ENCODE results near the gene HNRNPL. TPM values are rescaled to one million over a fixed set of nuclear protein-coding genes. Genes with fewer than 3 reads are reported as not detected.

Gene HNRNPL
- total and polyA plus RNA-seq, 9 of the 15 experiments (the other 6 are each of a cell fraction or from before 2014, with no cell fraction given): 39.5 to 610 (median 299) TPM

DNA sequence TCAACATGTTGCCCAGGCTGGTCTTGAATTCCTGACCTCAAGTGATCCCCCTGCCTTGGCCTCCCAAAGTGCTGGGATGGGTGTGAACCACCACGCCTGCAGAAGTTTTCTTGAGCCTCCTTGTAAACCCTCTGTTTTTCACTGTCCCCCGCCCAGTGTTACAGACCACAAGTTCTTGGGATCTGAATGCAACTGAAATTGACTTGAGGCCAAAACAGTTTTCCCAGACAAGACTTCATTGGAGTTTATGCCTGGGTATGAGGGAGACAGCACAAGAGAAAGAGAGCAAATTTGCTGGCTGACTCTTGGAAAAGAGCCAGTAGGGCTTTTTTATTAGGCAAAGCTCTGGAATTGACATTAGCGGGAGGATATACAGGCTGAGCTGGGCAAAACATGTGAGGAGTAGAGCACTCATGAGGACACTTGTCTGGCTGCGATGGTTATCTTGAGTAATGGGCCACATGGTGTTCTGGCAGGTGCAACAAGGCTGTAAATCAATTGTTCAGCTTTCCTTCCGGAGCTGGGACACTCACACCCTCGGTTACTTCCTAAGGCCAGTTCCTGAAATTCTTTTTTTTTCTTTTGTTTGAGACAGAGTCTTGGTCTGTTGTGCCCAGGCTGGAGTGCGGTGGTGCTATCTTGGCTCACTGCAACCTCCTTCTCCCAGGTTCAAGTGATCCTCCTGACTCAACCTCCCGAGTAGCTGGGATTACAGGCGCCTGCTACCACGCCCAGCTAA is 12.7 kb upstream of the HNRNPL start (continued):
- TF ChIP-seq, protein P1, sequence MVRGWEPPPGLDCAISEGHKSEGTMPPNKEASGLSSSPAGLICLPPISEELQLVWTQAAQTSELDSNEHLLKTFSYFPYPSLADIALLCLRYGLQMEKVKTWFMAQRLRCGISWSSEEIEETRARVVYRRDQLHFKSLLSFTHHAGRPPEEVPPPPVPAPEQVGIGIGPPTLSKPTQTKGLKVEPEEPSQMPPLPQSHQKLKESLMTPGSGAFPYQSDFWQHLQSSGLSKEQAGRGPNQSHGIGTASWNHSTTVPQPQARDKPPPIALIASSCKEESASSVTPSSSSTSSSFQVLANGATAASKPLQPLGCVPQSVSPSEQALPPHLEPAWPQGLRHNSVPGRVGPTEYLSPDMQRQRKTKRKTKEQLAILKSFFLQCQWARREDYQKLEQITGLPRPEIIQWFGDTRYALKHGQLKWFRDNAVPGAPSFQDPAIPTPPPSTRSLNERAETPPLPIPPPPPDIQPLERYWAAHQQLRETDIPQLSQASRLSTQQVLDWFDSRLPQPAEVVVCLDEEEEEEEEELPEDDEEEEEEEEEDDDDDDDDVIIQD (CRISPR knock-in tag; IDR thresholded peaks at IDR 0.05): no peak
- TF ChIP-seq SMARCE1 (IDR thresholded peaks at IDR 0.05): peak; percentile 86
- no peak for TF ChIP-seq DNMT1 (IDR thresholded peaks at IDR 0.05)
- TF ChIP-seq SP1 (CRISPR knock-in tag; IDR thresholded peaks at IDR 0.05): peak; percentile 55; the same call in 1 of the 2 replicates
- peak; percentile 73 for TF ChIP-seq CBFA2T3 (IDR thresholded peaks at IDR 0.05)
- no peak for TF ChIP-seq TBP (optimal IDR thresholded peaks at IDR 0.05; ENCODE audit: low read depth, low read length)
- no peak for TF ChIP-seq NFXL1 (CRISPR knock-in tag; IDR thresholded peaks at IDR 0.05)
- no peak; the same call in 1 of the 2 replicates for TF ChIP-seq RAD51 (IDR thresholded peaks at IDR 0.05; ENCODE audit: borderline replicate concordance, low read depth)
- peak; percentile 85 for TF ChIP-seq ARID1B (IDR thresholded peaks at IDR 0.05)
- TF ChIP-seq, protein P2, sequence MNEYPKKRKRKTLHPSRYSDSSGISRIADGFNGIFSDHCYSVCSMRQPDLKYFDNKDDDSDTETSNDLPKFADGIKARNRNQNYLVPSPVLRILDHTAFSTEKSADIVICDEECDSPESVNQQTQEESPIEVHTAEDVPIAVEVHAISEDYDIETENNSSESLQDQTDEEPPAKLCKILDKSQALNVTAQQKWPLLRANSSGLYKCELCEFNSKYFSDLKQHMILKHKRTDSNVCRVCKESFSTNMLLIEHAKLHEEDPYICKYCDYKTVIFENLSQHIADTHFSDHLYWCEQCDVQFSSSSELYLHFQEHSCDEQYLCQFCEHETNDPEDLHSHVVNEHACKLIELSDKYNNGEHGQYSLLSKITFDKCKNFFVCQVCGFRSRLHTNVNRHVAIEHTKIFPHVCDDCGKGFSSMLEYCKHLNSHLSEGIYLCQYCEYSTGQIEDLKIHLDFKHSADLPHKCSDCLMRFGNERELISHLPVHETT (CRISPR knock-in tag; conservative IDR thresholded peaks at IDR 0.05 in 1 of 2, IDR thresholded peaks at IDR 0.05 in 1 of 2): 0 out of 4 replicates have a peak, but pooled peaks of 1 of the 2 experiments have one; percentile 51
- no peak for TF ChIP-seq TRIM28 (IDR thresholded peaks at IDR 0.05)
- TF ChIP-seq U2AF1 (optimal IDR thresholded peaks at IDR 0.05; ENCODE audit: low read depth, low read length): no peak
- TF ChIP-seq NR2C2 (CRISPR knock-in tag; IDR thresholded peaks at IDR 0.05): no peak
- TF ChIP-seq NR2C2 (tag; IDR thresholded peaks at IDR 0.05): peak; percentile 64
- TF ChIP-seq ZNF282 (CRISPR knock-in tag; IDR thresholded peaks at IDR 0.05): no peak
- peak; percentile 60 for TF ChIP-seq ELF1 (tag; IDR thresholded peaks at IDR 0.05)
- no peak for TF ChIP-seq PHB (CRISPR knock-in tag; IDR thresholded peaks at IDR 0.05)
- peak; percentile 83; the same call in 1 of the 2 replicates for TF ChIP-seq SMARCA4 (IDR thresholded peaks at IDR 0.05)
- TF ChIP-seq, protein P3, sequence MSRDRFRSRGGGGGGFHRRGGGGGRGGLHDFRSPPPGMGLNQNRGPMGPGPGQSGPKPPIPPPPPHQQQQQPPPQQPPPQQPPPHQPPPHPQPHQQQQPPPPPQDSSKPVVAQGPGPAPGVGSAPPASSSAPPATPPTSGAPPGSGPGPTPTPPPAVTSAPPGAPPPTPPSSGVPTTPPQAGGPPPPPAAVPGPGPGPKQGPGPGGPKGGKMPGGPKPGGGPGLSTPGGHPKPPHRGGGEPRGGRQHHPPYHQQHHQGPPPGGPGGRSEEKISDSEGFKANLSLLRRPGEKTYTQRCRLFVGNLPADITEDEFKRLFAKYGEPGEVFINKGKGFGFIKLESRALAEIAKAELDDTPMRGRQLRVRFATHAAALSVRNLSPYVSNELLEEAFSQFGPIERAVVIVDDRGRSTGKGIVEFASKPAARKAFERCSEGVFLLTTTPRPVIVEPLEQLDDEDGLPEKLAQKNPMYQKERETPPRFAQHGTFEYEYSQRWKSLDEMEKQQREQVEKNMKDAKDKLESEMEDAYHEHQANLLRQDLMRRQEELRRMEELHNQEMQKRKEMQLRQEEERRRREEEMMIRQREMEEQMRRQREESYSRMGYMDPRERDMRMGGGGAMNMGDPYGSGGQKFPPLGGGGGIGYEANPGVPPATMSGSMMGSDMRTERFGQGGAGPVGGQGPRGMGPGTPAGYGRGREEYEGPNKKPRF (IDR thresholded peaks at IDR 0.05; ENCODE audit: low read depth, low read length): no peak
- TF ChIP-seq SMARCA5 (IDR thresholded peaks at IDR 0.05): no peak
- peak; percentile 71; the same call in 1 of the 2 replicates for TF ChIP-seq FOXJ2 (tag; IDR thresholded peaks at IDR 0.05)
- TF ChIP-seq, protein P4, sequence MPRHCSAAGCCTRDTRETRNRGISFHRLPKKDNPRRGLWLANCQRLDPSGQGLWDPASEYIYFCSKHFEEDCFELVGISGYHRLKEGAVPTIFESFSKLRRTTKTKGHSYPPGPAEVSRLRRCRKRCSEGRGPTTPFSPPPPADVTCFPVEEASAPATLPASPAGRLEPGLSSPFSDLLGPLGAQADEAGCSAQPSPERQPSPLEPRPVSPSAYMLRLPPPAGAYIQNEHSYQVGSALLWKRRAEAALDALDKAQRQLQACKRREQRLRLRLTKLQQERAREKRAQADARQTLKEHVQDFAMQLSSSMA (CRISPR knock-in tag; IDR thresholded peaks at IDR 0.05): no peak
- TF ChIP-seq, protein P5, sequence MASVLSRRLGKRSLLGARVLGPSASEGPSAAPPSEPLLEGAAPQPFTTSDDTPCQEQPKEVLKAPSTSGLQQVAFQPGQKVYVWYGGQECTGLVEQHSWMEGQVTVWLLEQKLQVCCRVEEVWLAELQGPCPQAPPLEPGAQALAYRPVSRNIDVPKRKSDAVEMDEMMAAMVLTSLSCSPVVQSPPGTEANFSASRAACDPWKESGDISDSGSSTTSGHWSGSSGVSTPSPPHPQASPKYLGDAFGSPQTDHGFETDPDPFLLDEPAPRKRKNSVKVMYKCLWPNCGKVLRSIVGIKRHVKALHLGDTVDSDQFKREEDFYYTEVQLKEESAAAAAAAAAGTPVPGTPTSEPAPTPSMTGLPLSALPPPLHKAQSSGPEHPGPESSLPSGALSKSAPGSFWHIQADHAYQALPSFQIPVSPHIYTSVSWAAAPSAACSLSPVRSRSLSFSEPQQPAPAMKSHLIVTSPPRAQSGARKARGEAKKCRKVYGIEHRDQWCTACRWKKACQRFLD (CRISPR knock-in tag; IDR thresholded peaks at IDR 0.05): 0 out of 2 replicates have a peak, but pooled peaks have one; percentile 33
